RWPE1 (cell line): ENCODE results near the gene IER5.

Source experiments
- CTCF ChIA-PET: fragments of 350-600 bp; sonication (Branson Sonifier 250); formaldehyde crosslinking; extraction: SDS; loops from one replicate; lab custom pipeline; 2021; lab: Yijun Ruan, JAX
- POLR2A ChIA-PET: fragments of 400-600 bp; formaldehyde crosslinking; extraction: SDS; loops from one replicate; lab custom pipeline; 2020; ENCODE audit warnings: antibody characterized with exemption; ENCODE audit not compliant: low non-redundant PET; lab: Yijun Ruan, JAX
- DNase-seq: peaks from one replicate; pipeline ENCODE4 v3.0.0; 2012; ENCODE audit warnings: low spot score
- H3K27ac ChIP-seq: fragments of 450-650 bp; 2 replicates; pipeline ENCODE4 v1.5.1; 2017
- CTCF ChIP-seq: fragments of 450-650 bp; conservative IDR thresholded peaks from 2 replicates; pipeline ENCODE4 v1.5.1; 2017; ENCODE audit warnings: low read depth, mild to moderate bottlenecking

IER5 gene

GRCh38 chr1:181100015-181100905 lies 11.8 kb downstream of the IER5 start:
- H3K27ac ChIP-seq, result peak overlapping the region; percentile 72; the same call in 1 of the 2 replicates
- ChIA-PET POLR2A (interaction anchor here (0.5 to 1.3 kb wide), 3 partner anchors 40 to 1740 kb away, joined by 3 to 19 read pairs (median 3); no protein-coding TSS in a partner anchor), CTCF (interaction anchor here (0.9 to 8.1 kb wide), 2 partner anchors 43 to 60 kb away, joined by 4 to 63 read pairs; no protein-coding TSS in a partner anchor)
- TF ChIP-seq CTCF, result no peak
- DNase-seq, result peak; percentile 69

GRCh38 chr1:181100934-181101333 lies 12.4 kb downstream of the IER5 start:
- CTCF ChIA-PET, result interaction anchor here (0.9 to 8.1 kb wide), 3 partner anchors 12 to 59 kb away, joined by 3 to 63 read pairs (median 4); partner anchors contain the start of gene IER5
- H3K27ac ChIP-seq, result peak overlapping the region; percentile 72
- DNase-seq, result no peak
- POLR2A ChIA-PET, result interaction anchor here (0.6 to 1.3 kb wide), 3 partner anchors 39 to 199 kb away, joined by 3 read pairs; no protein-coding TSS in a partner anchor
- no peak for TF ChIP-seq CTCF

GRCh38 chr1:181101581-181102226 lies 13.2 kb downstream of the IER5 start:
- ChIA-PET POLR2A (interaction anchor here (0.6 kb wide), 1 partner anchor 200 kb away, joined by 3 read pairs; no protein-coding TSS in a partner anchor), CTCF (interaction anchor here (0.5 to 8.1 kb wide), 4 partner anchors 13 to 88 kb away, joined by 3 to 63 read pairs (median 4); partner anchors contain the start of gene IER5)
- no peak for DNase-seq
- TF ChIP-seq CTCF, result no peak
- H3K27ac ChIP-seq, result peak overlapping the region; percentile 72

- H3K27ac ChIP-seq, result no peak overlapping the region; the same call in 1 of the 2 replicates
- DNase-seq, result no peak
- TF ChIP-seq CTCF, result no peak
- ChIA-PET CTCF (interaction anchor here (8.1 kb wide), 1 partner anchor 40 kb away, joined by 63 read pairs; no protein-coding TSS in a partner anchor), POLR2A (interaction anchor here (0.6 to 1.1 kb wide), 2 partner anchors 11 to 113 kb away, joined by 3 to 4 read pairs; no protein-coding TSS in a partner anchor)
These were observed 14.3 kb downstream of the IER5 start for GRCh38 chr1:181102841-181103240.

GRCh38 chr1:181103399-181103798 lies 14.9 kb downstream of the IER5 start:
- CTCF ChIA-PET, result interaction anchor here (8.1 kb wide), 1 partner anchor 40 kb away, joined by 63 read pairs; no protein-coding TSS in a partner anchor
- DNase-seq, result no peak
- TF ChIP-seq CTCF, result no peak
- POLR2A ChIA-PET, result interaction anchor here (1.1 kb wide), 1 partner anchor 12 kb away, joined by 3 read pairs; no protein-coding TSS in a partner anchor
- H3K27ac ChIP-seq, result no peak overlapping the region
